PC-3 (cell line): ENCODE measurements around the gene RPS18. TPM values are rescaled to one million over a fixed set of nuclear protein-coding genes. Genes with fewer than 3 reads are reported as not detected.
A peak's percentile ranks its signal among the peaks of the same experiment; 100 is the strongest.

Source experiments
- ATAC-seq: fragments of 200-7000 bp; cut with Tn5 transposase; 2 replicates; pipeline ENCODE4 v1.9.1; 2020; ENCODE audit warnings: mild to moderate bottlenecking, moderate library complexity
- BruUV-seq: library from RNA; stranded (reverse); fragments of 400-500 nt; replicated peaks from 2 replicates; lab custom pipeline; 2021; lab: Mats Ljungman, UMichigan
- CTCF ChIA-PET: fragments of 300-600 bp; sonication (Branson Sonifier 250); formaldehyde crosslinking; loops from one replicate; lab custom pipeline; 2022; ENCODE audit warnings: antibody characterized with exemption; lab: Charles Lee
- POLR2A ChIA-PET: fragments of 300-600 bp; sonication (Branson Sonifier 250); formaldehyde crosslinking; loops from one replicate; lab custom pipeline; 2022; ENCODE audit warnings: antibody characterized with exemption; ENCODE audit not compliant: unreplicated experiment; lab: Charles Lee
- DNase-seq: peaks from one replicate; pipeline ENCODE4 v3.0.0-alpha.2; 2015
- H2AFZ ChIP-seq: fragments of 300-600 bp; sonication (generic); 2 replicates; pipeline ENCODE4 v1.6.0; 2016; ENCODE audit warnings: antibody characterized with exemption, low read length
- H3F3A ChIP-seq: fragments of 300-600 bp; sonication (generic); one replicate; pipeline ENCODE4 v1.6.0; 2017; ENCODE audit warnings: antibody characterized with exemption, low read length, control low read depth, mild to moderate bottlenecking; ENCODE audit not compliant: unreplicated experiment
- H3K27ac ChIP-seq: fragments of 300-600 bp; sonication (generic); 2 replicates; pipeline ENCODE4 v1.5.1; 2016; ENCODE audit warnings: mild to moderate bottlenecking, low read length
- H3K27me3 ChIP-seq: fragments of 300-600 bp; sonication (generic); 2 replicates; pipeline ENCODE4 v1.6.1; 2016; ENCODE audit warnings: low read length, mixed read lengths
- H3K36me3 ChIP-seq: fragments of 300-600 bp; sonication (generic); 2 replicates; pipeline ENCODE4 v1.6.1; 2016; ENCODE audit warnings: low read depth, mixed run types, low read length, mixed read lengths
- H3K4me1 ChIP-seq: fragments of 300-600 bp; sonication (generic); 2 replicates; pipeline ENCODE4 v1.5.1; 2016; ENCODE audit warnings: low read length; ENCODE audit not compliant: insufficient read depth
- H3K4me2 ChIP-seq: fragments of 300-600 bp; sonication (generic); 2 replicates; pipeline ENCODE4 v1.6.0; 2016; ENCODE audit warnings: low read length
- H3K4me3 ChIP-seq: fragments of 300-600 bp; sonication (generic); 2 replicates; pipeline ENCODE4 v1.5.1; 2016; ENCODE audit warnings: mild to moderate bottlenecking, low read length, mixed read lengths
- H3K79me2 ChIP-seq: fragments of 300-600 bp; sonication (generic); 2 replicates; pipeline ENCODE4 v1.6.1; 2017; ENCODE audit warnings: low read length, mixed read lengths
- H3K9ac ChIP-seq: fragments of 300-600 bp; sonication (generic); 2 replicates; pipeline ENCODE4 v1.6.0; 2016; ENCODE audit warnings: mild to moderate bottlenecking, low read length
- H3K9me2 ChIP-seq: fragments of 300-600 bp; sonication (generic); replicated peaks from 2 replicates; pipeline ENCODE4 v1.6.1; 2016; ENCODE audit warnings: mixed run types, low read length, mixed read lengths
- H3K9me3 ChIP-seq: fragments of 300-600 bp; sonication (generic); 2 replicates; pipeline ENCODE4 v1.6.1; 2016; ENCODE audit warnings: low read length, mixed read lengths
- H4K20me1 ChIP-seq: fragments of 300-600 bp; sonication (generic); 2 replicates; pipeline ENCODE4 v1.6.1; 2016; ENCODE audit warnings: low read length, mixed read lengths
- CTCF ChIP-seq: fragments of 300-600 bp; sonication (generic); conservative IDR thresholded peaks from 2 replicates; pipeline ENCODE4 v1.5.1; 2017; ENCODE audit warnings: antibody characterized with exemption, low read depth, mild to moderate bottlenecking, low read length
- EZH2 ChIP-seq: fragments of 300-600 bp; sonication (generic); IDR thresholded peaks from one replicate; pipeline ENCODE4 v1.6.1; 2017; ENCODE audit warnings: antibody characterized with exemption, mild to moderate bottlenecking, low read length; ENCODE audit not compliant: unreplicated experiment
- EZH2phosphoT487 ChIP-seq: fragments of 300-600 bp; sonication (generic); IDR thresholded peaks from 2 replicates; pipeline ENCODE4 v1.6.1; 2018; ENCODE audit warnings: mild to moderate bottlenecking, antibody characterized with exemption, low read length, borderline replicate concordance
- intact Hi-C: fragments of 100-400 bp; cut with micrococcal nuclease; formaldehyde crosslinking; loops from 2 replicates; pipeline ENCODE4 v1.9.0; 2023
- total RNA-seq: library from RNA; depleted of rRNA; stranded (reverse); fragments of >200 nt; gene quantifications from 2 replicates; pipeline ENCODE4 v1.2.3, GENCODE V29; 2014

The RPS18 gene
- total RNA-seq, 1 experiment from 2014 or later = 3,161 TPM

GRCh38 chr6:33250731-33251130, 21.1 kb upstream of the RPS18 start:
- intact Hi-C loops = loop anchor here (2.0 kb wide), 1 partner anchor 48 kb away; the partner anchor contains the start of gene RGL2
- H2AFZ ChIP-seq = no peak overlapping the region
- H4K20me1 ChIP-seq = no peaks in the 10 kb centered on the region
- H3K9me3 ChIP-seq = no peaks in the 10 kb centered on the region
- H3K27ac ChIP-seq = peak overlapping the region; percentile 72
- no peaks in the 10 kb centered on the region for H3K27me3 ChIP-seq
- DNase-seq (no peak), ATAC-seq (no peak)
- TF ChIP-seq EZH2 = no peak
- TF ChIP-seq EZH2phosphoT487 = no peak
- TF ChIP-seq CTCF = no peak
- no peaks in the 10 kb centered on the region for H3K79me2 ChIP-seq
- H3K4me3 ChIP-seq = no peak overlapping the region
- peaks cover 30% of the 10 kb centered on the region for H3K4me1 ChIP-seq
- H3K9me2 ChIP-seq = no peaks in the 10 kb centered on the region
- ChIA-PET CTCF (interaction anchor here (0.7 to 2.0 kb wide), 2 partner anchors 9 to 99 kb away, joined by 3 to 8 read pairs; no protein-coding TSS in a partner anchor), POLR2A (interaction anchor here (0.6 to 1.0 kb wide), 3 partner anchors 10 to 279 kb away, joined by 3 to 6 read pairs (median 4); no protein-coding TSS in a partner anchor)
- H3F3A ChIP-seq = peaks cover 7% of the 10 kb centered on the region
- peak overlapping the region; percentile 89 for H3K4me2 ChIP-seq
- no TSS peak for BruUV-seq
- no peak overlapping the region for H3K9ac ChIP-seq
- H3K36me3 ChIP-seq = no peaks in the 10 kb centered on the region

GRCh38 chr6:33251395-33252012, 20.4 kb upstream of the RPS18 start:
- intact Hi-C loops = loop anchor here (2.0 kb wide), 1 partner anchor 47 kb away; the partner anchor contains the start of gene RGL2
- TF ChIP-seq CTCF (no peak), EZH2phosphoT487 (no peak), EZH2 (no peak)
- H3K9me3 ChIP-seq = no peaks in the 10 kb centered on the region
- no peak overlapping the region for H2AFZ ChIP-seq
- H3K4me1 ChIP-seq = peaks cover 30% of the 10 kb centered on the region
- no peak overlapping the region for H3K9ac ChIP-seq
- H3K27ac ChIP-seq = no peak overlapping the region
- BruUV-seq = no TSS peak
- POLR2A ChIA-PET = no interaction called here
- H3K27me3 ChIP-seq = no peaks in the 10 kb centered on the region
- ATAC-seq (no peak), DNase-seq (no peak)
- H3K36me3 ChIP-seq = no peaks in the 10 kb centered on the region
- H4K20me1 ChIP-seq = no peaks in the 10 kb centered on the region
- no peak overlapping the region for H3K4me3 ChIP-seq
- CTCF ChIA-PET = no interaction called here
- peaks cover 7% of the 10 kb centered on the region for H3F3A ChIP-seq
- H3K79me2 ChIP-seq = no peaks in the 10 kb centered on the region
- H3K4me2 ChIP-seq = no peak overlapping the region
- H3K9me2 ChIP-seq = no peaks in the 10 kb centered on the region

GRCh38 chr6:33252759-33253158, 19.1 kb upstream of the RPS18 start:
- Histone ChIP-seq H4K20me1 (no peaks in the 10 kb centered on the region), H3K4me2 (no peak overlapping the region), H3K27ac (no peak overlapping the region), H3K9me2 (no peaks in the 10 kb centered on the region), H2AFZ (no peak overlapping the region), H3K36me3 (peaks cover 3% of the 10 kb centered on the region; the same call in 1 of the 2 replicates), H3K4me1 (peaks cover 30% of the 10 kb centered on the region), H3K79me2 (0 out of 2 replicates have a peak, but pooled peaks cover 2% of the 10 kb centered on the region), H3K9ac (no peak overlapping the region), H3K4me3 (no peak overlapping the region), H3K27me3 (no peaks in the 10 kb centered on the region), H3K9me3 (no peaks in the 10 kb centered on the region), H3F3A (peaks cover 7% of the 10 kb centered on the region)
- no TSS peak for BruUV-seq
- TF ChIP-seq EZH2phosphoT487 (no peak), CTCF (no peak)
- DNase-seq = no peak
- intact Hi-C loops = no loop called here
- ChIA-PET POLR2A (no interaction called here), CTCF (no interaction called here)
- no peak for ATAC-seq
